IPS-20b (cell line): ENCODE results near the gene PIK3R2.

Experiments used
- H3K27ac ChIP-seq: one replicate; pipeline ENCODE4 v1.5.1; 2013; ENCODE audit warnings: low read length
- H3K27me3 ChIP-seq: 2 replicates; pipeline ENCODE4 v1.6.1; 2013; ENCODE audit warnings: mild to moderate bottlenecking, low read length, inconsistent platforms; ENCODE audit not compliant: insufficient read depth
- H3K36me3 ChIP-seq: 2 replicates; pipeline ENCODE4 v1.6.1; 2013; ENCODE audit warnings: low read depth, mild to moderate bottlenecking, inconsistent platforms, low read length, moderate library complexity; ENCODE audit not compliant: insufficient read depth
- H3K4me1 ChIP-seq: 2 replicates; pipeline ENCODE4 v1.6.1; 2013; ENCODE audit warnings: mild to moderate bottlenecking, control low read depth, inconsistent platforms, low read length, moderate library complexity; ENCODE audit not compliant: insufficient read depth
- H3K4me3 ChIP-seq: 2 replicates; pipeline ENCODE4 v1.5.1; 2013; ENCODE audit warnings: mild to moderate bottlenecking, low read length, inconsistent platforms
- H3K9ac ChIP-seq: 2 replicates; pipeline ENCODE4 v1.6.1; 2013; ENCODE audit warnings: low read depth, mild to moderate bottlenecking, inconsistent platforms, low read length, moderate library complexity
- H3K9me3 ChIP-seq: 2 replicates; pipeline ENCODE4 v1.6.1; 2013; ENCODE audit warnings: mild to moderate bottlenecking, low read depth, low read length, inconsistent platforms; ENCODE audit not compliant: insufficient read depth

The PIK3R2 gene

DNA sequence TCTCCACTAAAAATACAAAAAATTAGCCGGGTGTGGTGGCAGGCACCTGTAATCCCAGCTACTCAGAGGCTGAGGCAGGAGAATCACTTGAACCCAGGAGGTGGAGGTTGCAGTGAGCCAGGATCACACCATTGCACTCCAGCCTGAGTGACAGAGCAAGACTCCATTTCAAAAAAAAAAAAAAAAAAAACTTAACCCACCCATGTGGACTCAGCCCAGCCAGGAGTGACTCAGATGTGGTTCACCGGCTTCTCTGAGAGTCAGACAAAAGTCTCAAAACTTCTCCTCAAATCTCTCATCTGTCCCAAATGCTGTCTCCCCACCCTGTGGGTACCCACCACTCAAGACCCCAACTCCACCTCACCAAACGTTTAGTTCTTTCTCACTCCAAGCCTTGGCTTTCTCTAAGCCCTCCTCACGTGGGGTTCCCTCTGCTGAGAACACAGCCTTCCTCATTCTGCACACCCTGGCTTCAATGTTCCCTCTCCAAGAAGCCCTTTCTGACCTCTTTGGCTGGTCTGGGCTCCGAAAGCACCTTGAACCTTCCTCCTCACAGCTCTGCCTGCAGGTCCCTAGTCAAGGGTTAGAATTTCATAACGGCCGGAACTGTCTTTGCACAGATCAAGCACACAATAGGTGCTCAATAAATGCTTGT lies 61.9 kb downstream of the PIK3R2 start:
- Histone ChIP-seq H3K27ac (no peak overlapping the region), H3K4me1 (no peaks in the 10 kb centered on the region)

DNA sequence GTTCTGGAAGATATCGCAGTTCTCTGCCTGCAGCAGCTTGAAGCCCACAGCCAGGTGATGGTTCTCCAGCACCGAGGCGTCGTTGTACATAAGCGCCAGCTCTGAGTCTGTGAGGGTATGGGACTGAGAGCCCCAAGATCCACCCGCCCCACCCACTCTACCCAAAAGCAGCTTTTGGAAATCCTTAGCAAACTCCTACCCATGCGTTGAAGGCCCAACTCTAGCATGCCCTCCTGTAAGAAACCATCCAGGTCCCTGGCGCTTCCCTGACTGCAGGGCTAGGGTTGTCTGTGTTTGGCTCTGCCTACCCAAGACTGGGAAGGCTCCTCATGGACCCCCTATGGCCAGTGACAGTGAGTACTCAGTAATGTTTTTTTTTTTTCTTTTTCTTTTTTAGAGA lies 63.8 kb downstream of the PIK3R2 start:
- Histone ChIP-seq H3K4me3 (no peak overlapping the region), H3K27me3 (peaks cover 10% of the 10 kb centered on the region; the same call in 1 of the 2 replicates), H3K36me3 (no peaks in the 10 kb centered on the region), H3K9ac (no peak overlapping the region), H3K27ac (no peak overlapping the region), H3K9me3 (no peaks in the 10 kb centered on the region), H3K4me1 (peaks cover 3% of the 10 kb centered on the region; the same call in 1 of the 2 replicates)

More for the DNA sequence above, 61.9 kb downstream of the PIK3R2 start:
- Histone ChIP-seq H3K36me3 (no peaks in the 10 kb centered on the region), H3K9me3 (no peaks in the 10 kb centered on the region), H3K9ac (no peak overlapping the region), H3K27me3 (peaks cover 3% of the 10 kb centered on the region; the same call in 1 of the 2 replicates), H3K4me3 (no peak overlapping the region)

DNA sequence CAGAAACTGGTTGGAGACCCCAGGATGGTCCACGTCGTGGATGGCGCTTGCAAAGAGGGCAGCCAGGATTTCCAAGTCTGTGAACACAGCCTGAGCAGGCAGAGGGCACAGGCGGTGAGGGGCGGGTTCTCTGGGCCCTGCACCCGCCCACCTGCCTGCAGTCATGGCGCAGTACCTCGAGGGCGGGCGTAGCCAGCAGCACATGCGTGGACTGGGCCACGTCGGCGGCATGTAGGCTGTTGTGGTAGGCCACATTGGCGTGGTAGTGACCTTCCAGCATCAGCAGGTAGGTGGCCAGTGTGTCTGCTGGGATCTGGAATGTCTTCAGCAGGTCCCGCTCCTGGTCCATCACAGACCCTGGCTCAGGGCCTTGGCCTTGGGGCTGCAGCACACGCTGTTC lies 65.2 kb downstream of the PIK3R2 start:
- Histone ChIP-seq H3K36me3 (no peaks in the 10 kb centered on the region), H3K4me1 (peaks cover 3% of the 10 kb centered on the region; the same call in 1 of the 2 replicates), H3K4me3 (no peak overlapping the region), H3K27me3 (peaks cover 10% of the 10 kb centered on the region; the same call in 1 of the 2 replicates), H3K9me3 (no peaks in the 10 kb centered on the region), H3K9ac (no peak overlapping the region), H3K27ac (no peak overlapping the region)

DNA sequence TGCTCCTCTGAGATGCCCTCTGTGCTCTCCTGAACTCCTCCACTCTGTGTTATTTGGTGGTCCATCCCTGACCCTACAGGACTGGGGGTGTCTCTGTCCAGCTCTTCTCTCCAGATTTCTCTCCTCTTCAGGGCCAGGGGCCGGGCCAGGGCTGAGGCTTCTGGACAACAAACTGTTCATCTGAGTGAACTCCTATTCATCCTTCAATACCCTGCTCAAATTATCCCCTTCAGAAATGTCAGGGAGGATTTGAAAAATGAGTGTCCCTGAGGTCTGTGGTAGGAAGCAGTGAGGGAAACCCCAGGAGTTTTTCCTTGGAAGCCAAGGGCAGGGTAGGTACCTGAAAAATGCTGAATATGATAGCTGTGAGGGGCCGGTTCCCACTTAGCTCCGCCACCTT lies 65.6 kb downstream of the PIK3R2 start:
- Histone ChIP-seq H3K9me3 (no peaks in the 10 kb centered on the region), H3K9ac (no peak overlapping the region), H3K27me3 (peaks cover 10% of the 10 kb centered on the region; the same call in 1 of the 2 replicates), H3K27ac (no peak overlapping the region), H3K36me3 (no peaks in the 10 kb centered on the region), H3K4me3 (no peak overlapping the region), H3K4me1 (peaks cover 3% of the 10 kb centered on the region; the same call in 1 of the 2 replicates)
